Measurements from ENCODE around the gene TSPAN16.
"Not testable (repeated sequence)": the region's sequence is repeated elsewhere in the genome, so short reads cannot be mapped to it uniquely, and the experiment has no call there.

The TSPAN16 gene

GRCh38 chr19:11269408-11269807 is 26.6 kb upstream of the TSPAN16 start:
- DNase-seq: peak; percentile 78

- DNase-seq: no peak
Observed at GRCh38 chr19:11273296-11273695, 22.7 kb upstream of the TSPAN16 start.

- no peak for DNase-seq
Observed at GRCh38 chr19:11273989-11274388, 22.0 kb upstream of the TSPAN16 start.

- DNase-seq: no peak
Observed at GRCh38 chr19:11274533-11275086, 21.4 kb upstream of the TSPAN16 start.

GRCh38 chr19:11278670-11279069 is 17.3 kb upstream of the TSPAN16 start:
- no peak for DNase-seq

GRCh38 chr19:11279505-11280236 is 16.3 kb upstream of the TSPAN16 start:
- DNase-seq: no peak

GRCh38 chr19:11281356-11282049 is 14.5 kb upstream of the TSPAN16 start:
- DNase-seq: no peak

- DNase-seq: no peak
Observed at GRCh38 chr19:11284515-11284914, 11.4 kb upstream of the TSPAN16 start.

GRCh38 chr19:11286312-11286974 is 9.5 kb upstream of the TSPAN16 start:
- peak; percentile 41 for DNase-seq

- DNase-seq: peak; percentile 35
Observed at GRCh38 chr19:11288349-11288748, 7.6 kb upstream of the TSPAN16 start.

GRCh38 chr19:11290256-11290655 is 5.7 kb upstream of the TSPAN16 start:
- no peak for DNase-seq

- no peak for DNase-seq
Observed at GRCh38 chr19:11291415-11291814, 4.5 kb upstream of the TSPAN16 start.

GRCh38 chr19:11291991-11292390 is 4.0 kb upstream of the TSPAN16 start:
- no peak for DNase-seq

- peak; percentile 88 for DNase-seq
Observed at GRCh38 chr19:11293433-11294389, 2.2 kb upstream of the TSPAN16 start.

- DNase-seq: no peak
Observed at GRCh38 chr19:11295180-11295579, 780 bp upstream of the TSPAN16 start.

GRCh38 chr19:11296264-11296663 is 304 bp downstream of the TSPAN16 start:
- no peak for DNase-seq

- DNase-seq: no peak
Observed at GRCh38 chr19:11299946-11300810, 4.2 kb downstream of the TSPAN16 start.

- no peak for DNase-seq
Observed at GRCh38 chr19:11300811-11301120, 4.8 kb downstream of the TSPAN16 start.

GRCh38 chr19:11304936-11305335 is 9.0 kb downstream of the TSPAN16 start:
- DNase-seq: no peak

GRCh38 chr19:11306337-11306736 is 10.4 kb downstream of the TSPAN16 start:
- no peak for DNase-seq

GRCh38 chr19:11320278-11320995 is 24.5 kb downstream of the TSPAN16 start:
- DNase-seq: not testable (repeated sequence)
